ENCODE measurements around the gene MELTF.

MELTF gene

DNA sequence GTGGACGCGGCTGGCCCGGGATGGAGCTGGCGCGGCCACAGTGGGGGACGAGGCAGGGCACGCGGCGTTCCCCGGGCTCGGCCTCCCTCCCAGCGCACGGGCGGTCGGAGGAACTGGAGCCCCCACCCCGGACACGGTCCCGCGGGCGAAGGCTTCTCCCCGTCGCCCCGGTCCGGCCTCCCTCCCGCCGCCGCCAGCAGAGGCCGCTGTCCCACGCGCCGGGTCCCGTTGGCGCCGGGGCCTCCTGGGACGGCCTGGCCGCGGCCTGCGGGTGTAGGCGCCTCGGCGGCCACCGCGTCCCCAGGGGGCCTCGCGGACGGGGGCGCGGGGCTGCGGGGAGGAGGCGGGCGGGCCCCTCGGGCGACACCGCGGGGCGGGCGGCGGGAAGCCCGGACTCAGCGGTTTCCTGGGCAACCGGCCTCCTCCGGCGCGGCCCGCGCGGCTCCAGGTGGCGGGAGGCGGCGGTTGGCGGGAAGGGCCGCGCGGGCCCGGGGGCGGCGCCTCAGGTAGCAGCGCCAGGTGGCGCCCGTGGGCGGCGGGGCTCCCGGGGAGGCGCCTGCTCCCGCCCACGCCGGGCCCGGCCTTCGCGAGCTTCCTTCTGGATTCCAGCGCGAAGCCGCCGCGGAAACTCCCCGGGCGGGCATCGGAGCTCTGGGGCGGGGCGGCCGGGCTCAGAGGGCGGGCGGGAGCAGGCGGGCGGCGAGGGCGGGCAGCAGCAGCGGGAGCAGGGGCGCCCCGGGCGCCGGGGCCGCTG lies 26.7 kb downstream of the MELTF start:
- peak; percentile 46 for TF ChIP-seq FOXP2 (optimal IDR thresholded peaks at IDR 0.05; ENCODE audit: borderline replicate concordance, extremely low read depth, extremely low read length, insufficient read depth)
- TF ChIP-seq, protein P1, sequence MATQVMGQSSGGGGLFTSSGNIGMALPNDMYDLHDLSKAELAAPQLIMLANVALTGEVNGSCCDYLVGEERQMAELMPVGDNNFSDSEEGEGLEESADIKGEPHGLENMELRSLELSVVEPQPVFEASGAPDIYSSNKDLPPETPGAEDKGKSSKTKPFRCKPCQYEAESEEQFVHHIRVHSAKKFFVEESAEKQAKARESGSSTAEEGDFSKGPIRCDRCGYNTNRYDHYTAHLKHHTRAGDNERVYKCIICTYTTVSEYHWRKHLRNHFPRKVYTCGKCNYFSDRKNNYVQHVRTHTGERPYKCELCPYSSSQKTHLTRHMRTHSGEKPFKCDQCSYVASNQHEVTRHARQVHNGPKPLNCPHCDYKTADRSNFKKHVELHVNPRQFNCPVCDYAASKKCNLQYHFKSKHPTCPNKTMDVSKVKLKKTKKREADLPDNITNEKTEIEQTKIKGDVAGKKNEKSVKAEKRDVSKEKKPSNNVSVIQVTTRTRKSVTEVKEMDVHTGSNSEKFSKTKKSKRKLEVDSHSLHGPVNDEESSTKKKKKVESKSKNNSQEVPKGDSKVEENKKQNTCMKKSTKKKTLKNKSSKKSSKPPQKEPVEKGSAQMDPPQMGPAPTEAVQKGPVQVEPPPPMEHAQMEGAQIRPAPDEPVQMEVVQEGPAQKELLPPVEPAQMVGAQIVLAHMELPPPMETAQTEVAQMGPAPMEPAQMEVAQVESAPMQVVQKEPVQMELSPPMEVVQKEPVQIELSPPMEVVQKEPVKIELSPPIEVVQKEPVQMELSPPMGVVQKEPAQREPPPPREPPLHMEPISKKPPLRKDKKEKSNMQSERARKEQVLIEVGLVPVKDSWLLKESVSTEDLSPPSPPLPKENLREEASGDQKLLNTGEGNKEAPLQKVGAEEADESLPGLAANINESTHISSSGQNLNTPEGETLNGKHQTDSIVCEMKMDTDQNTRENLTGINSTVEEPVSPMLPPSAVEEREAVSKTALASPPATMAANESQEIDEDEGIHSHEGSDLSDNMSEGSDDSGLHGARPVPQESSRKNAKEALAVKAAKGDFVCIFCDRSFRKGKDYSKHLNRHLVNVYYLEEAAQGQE (IDR thresholded peaks at IDR 0.05; ENCODE audit: insufficient read depth in 1 of 2, low read depth in 2 of 2, low read length in 2 of 2), result no peak
- TF ChIP-seq POLR2AphosphoS5 (IDR thresholded peaks at IDR 0.05; ENCODE audit: low read depth, low read length), result no peak
- no peak for TF ChIP-seq SIN3A (IDR thresholded peaks at IDR 0.05; ENCODE audit: borderline replicate concordance, insufficient read depth, low read length)
- TF ChIP-seq TAF1 (IDR thresholded peaks at IDR 0.05; ENCODE audit: borderline replicate concordance, insufficient read depth, low read length), result no peak

DNA sequence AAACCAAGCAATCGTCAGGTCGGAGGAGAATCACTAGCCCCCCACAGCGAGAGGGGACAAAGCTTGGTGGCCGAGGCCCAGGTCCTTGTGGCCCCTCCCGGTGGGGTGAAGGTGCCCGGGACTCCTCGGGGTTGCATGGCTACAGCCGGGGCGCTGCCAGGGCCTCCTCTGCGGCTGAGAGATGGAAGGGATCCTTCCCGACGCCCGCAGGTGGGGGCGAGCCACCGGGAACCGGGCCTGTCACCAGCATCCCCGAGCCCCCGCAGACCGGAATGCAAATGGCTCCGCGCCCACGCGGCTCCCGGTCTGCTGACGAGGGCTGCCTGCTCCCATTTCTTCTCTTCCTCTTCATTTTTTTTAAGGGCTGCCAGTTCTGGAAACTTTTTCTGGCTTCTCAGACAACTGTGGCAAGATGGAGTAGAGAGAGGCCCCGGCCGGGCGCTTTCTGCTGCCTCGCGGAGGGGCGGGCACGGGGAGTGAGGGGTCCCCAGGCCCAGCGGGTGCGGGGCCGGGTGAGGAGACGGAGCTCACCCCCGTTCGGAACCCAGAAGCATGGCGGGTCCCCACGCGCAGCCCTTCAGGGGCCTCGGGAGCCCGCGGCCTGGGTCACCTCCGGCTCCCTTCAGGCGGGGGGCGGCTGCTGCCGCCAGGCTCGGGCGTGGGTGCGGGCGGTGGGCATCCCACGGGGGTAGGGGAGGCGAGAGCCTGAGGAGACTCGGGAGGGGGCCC lies 27.5 kb downstream of the MELTF start:
- TF ChIP-seq FOXP2 (optimal IDR thresholded peaks at IDR 0.05; ENCODE audit: borderline replicate concordance, extremely low read depth, extremely low read length, insufficient read depth) (no peak), TAF1 (IDR thresholded peaks at IDR 0.05; ENCODE audit: borderline replicate concordance, insufficient read depth, low read length) (no peak), SIN3A (IDR thresholded peaks at IDR 0.05; ENCODE audit: borderline replicate concordance, insufficient read depth, low read length) (no peak), POLR2AphosphoS5 (IDR thresholded peaks at IDR 0.05; ENCODE audit: low read depth, low read length) (no peak)
- TF ChIP-seq, protein P1 (IDR thresholded peaks at IDR 0.05; ENCODE audit: insufficient read depth in 1 of 2, low read depth in 2 of 2, low read length in 2 of 2), result no peak

DNA sequence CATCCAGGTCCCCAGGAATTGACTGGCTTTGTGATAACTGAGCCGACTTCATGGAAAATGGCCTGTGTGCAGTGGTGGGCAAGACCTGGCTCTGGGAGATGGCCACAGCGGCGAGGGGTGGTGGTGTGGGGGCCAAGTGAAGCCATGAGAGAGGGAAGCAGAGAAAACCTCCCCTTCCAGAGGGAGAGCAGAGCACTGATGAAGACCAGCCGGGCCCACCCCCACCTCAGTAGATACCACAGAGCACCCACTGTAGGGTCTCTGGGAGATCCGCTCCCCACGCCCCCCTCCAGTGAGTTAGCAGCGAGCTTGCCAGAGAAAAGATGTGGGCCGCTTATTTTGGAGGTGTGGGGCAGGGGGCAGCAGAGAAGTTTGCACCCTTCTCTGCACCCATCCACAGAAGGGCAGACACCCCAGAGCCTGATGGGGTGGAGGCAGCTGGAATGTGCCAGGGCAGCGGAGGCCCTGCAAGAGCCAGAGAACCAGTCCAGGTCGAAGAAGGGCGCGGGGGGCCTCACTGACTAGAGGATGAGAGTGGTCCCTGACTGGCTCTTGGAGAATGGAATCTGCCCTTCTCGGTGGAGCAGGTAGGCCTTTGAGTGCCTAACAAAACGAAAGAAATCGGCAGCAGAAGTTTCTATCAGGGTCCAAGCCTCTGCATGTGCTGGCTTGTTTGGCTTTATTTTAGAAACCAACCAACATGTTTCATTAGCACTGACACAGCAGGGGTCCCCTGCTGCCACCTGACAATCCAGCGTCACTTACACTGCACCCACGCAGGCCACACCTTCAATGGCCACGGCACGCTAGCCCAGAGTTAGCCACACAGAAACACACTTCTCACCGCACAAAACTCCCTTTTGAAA lies 28.3 kb downstream of the MELTF start:
- no peak for TF ChIP-seq FOXP2 (optimal IDR thresholded peaks at IDR 0.05; ENCODE audit: borderline replicate concordance, extremely low read depth, extremely low read length, insufficient read depth)
- TF ChIP-seq, protein P1 (IDR thresholded peaks at IDR 0.05; ENCODE audit: insufficient read depth in 1 of 2, low read depth in 2 of 2, low read length in 2 of 2), result no peak
- TF ChIP-seq SIN3A (IDR thresholded peaks at IDR 0.05; ENCODE audit: borderline replicate concordance, insufficient read depth, low read length), result no peak
- no peak for TF ChIP-seq POLR2AphosphoS5 (IDR thresholded peaks at IDR 0.05; ENCODE audit: low read depth, low read length)
- no peak for TF ChIP-seq TAF1 (IDR thresholded peaks at IDR 0.05; ENCODE audit: borderline replicate concordance, insufficient read depth, low read length)

DNA sequence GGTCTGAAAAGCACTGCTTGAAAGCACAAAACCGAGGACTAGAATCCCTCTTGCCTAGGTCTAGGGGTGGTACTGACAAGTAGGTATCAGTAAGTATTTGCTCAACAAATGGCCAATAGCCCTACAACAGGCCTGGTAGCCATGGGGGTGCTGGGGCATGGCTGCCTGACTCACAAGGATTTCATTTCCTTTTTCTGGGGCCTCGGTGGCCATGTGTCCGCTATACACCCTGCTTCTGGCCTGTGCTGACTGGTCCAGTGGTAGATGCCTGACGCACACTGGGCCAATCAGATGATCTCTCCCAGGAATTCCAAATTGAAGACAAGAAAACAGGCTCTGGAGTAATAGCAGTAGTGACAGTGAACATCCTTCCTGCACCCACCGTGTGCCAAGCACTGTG lies 29.4 kb downstream of the MELTF start:
- no peak for TF ChIP-seq POLR2AphosphoS5 (IDR thresholded peaks at IDR 0.05; ENCODE audit: low read depth, low read length)
- TF ChIP-seq, protein P1 (IDR thresholded peaks at IDR 0.05; ENCODE audit: insufficient read depth in 1 of 2, low read depth in 2 of 2, low read length in 2 of 2), result no peak
- TF ChIP-seq SIN3A (IDR thresholded peaks at IDR 0.05; ENCODE audit: borderline replicate concordance, insufficient read depth, low read length), result no peak
- no peak for TF ChIP-seq TAF1 (IDR thresholded peaks at IDR 0.05; ENCODE audit: borderline replicate concordance, insufficient read depth, low read length)
- TF ChIP-seq FOXP2 (optimal IDR thresholded peaks at IDR 0.05; ENCODE audit: borderline replicate concordance, extremely low read depth, extremely low read length, insufficient read depth), result no peak
